Spleen (tissue), 7 donors: ENCODE measurements around the gene RNASE8.

Experiments used
- POLR2A ChIP-seq, 3 donors: fragments of 450-650 bp; IDR thresholded peaks; one replicate each; pipeline ENCODE4 v1.5.1; 2017; ENCODE audit warnings: antibody characterized with exemption in 3 of 3, mild to moderate bottlenecking in 1 of 3
- POLR2AphosphoS5 ChIP-seq, 3 donors: sonication (generic); formaldehyde crosslinking; IDR thresholded peaks; one replicate each; pipeline ENCODE4 v1.5.1; 2017; ENCODE audit warnings: antibody characterized with exemption in 3 of 3
- TF ChIP-seq, protein P1 (sequence below), 11 experiments: fragments of 200-600 bp in 7 of 11; fragments of 450-650 bp in 4 of 11; sonication (generic) in 4 of 11; IDR thresholded peaks in 8 of 11; conservative IDR thresholded peaks in 3 of 11; 1 replicate in 7 of 11; 2 replicates in 4 of 11; pipeline versions ENCODE4 v1.4.0 to v1.8.0; 2016 to 2021; ENCODE audit warnings: antibody characterized with exemption in 11 of 11, inconsistent platforms in 4 of 11, mild to moderate bottlenecking in 1 of 11
- donor health status: DM: no; HTN: no; CAD: no; lungs with moderate emphysema.
- donor health status: DM: no; HTN: no; CAD: no.
- donor health status: DM: no; HTN: no; CAD: no.

DNA sequence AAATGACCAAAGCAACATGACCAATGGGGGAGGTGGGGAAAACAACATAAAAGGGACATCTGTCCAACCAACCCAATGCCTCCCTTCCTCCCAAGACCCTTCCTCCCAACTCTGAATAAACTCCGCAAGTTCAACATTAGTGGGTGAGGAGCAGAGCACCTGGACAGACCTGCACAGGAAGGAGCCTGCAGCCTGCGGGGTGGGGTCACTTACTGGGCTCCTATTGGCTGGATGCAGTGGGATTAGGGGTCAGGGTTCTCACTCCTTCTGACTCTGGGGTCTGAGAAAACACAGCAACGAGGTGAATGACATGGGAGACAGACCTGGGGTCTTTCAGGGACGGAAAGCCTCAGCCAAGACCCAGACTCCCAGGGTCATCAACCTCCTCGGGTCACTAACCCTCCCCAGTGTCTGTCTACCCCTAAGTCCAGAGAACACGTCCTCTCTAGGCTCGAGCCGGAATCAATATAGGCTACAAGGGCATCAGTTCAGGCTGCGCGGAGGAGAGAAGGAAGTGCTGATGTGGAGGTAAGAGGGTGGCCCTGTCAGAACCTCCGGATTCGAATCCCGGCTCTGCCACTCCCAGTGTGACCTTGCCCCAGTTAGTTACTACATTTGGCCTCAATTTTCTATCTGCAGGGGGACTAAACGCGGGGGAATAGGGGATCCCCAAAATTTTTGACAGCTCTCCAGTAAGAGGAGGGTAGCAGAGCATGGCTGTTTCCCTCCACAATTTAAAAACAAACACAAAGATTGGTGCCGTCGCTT lies 33.6 kb upstream of the RNASE8 start:
- TF ChIP-seq POLR2A (IDR thresholded peaks at IDR 0.05) (no peak), POLR2AphosphoS5 (IDR thresholded peaks at IDR 0.05) (peak in 1 of 3 donors; percentile 37)
- TF ChIP-seq, protein P1, sequence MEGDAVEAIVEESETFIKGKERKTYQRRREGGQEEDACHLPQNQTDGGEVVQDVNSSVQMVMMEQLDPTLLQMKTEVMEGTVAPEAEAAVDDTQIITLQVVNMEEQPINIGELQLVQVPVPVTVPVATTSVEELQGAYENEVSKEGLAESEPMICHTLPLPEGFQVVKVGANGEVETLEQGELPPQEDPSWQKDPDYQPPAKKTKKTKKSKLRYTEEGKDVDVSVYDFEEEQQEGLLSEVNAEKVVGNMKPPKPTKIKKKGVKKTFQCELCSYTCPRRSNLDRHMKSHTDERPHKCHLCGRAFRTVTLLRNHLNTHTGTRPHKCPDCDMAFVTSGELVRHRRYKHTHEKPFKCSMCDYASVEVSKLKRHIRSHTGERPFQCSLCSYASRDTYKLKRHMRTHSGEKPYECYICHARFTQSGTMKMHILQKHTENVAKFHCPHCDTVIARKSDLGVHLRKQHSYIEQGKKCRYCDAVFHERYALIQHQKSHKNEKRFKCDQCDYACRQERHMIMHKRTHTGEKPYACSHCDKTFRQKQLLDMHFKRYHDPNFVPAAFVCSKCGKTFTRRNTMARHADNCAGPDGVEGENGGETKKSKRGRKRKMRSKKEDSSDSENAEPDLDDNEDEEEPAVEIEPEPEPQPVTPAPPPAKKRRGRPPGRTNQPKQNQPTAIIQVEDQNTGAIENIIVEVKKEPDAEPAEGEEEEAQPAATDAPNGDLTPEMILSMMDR (IDR thresholded peaks at IDR 0.05 in 8 of 11, conservative IDR thresholded peaks at IDR 0.05 in 3 of 11) = no peak
